HEK293 (cell line): ENCODE results near the gene FXYD3.

Source experiments
- GFI1B ChIP-seq: fragments of 450-650 bp; formaldehyde crosslinking; IDR thresholded peaks from 2 replicates; pipeline ENCODE4 v1.5.1; 2016; ENCODE audit warnings: missing biosample characterization, missing genetic modification characterization
- GLIS2 ChIP-seq: fragments of 450-650 bp; formaldehyde crosslinking; IDR thresholded peaks from 2 replicates; pipeline ENCODE4 v1.5.1; 2016; ENCODE audit warnings: missing biosample characterization, missing genetic modification characterization
- IKZF3 ChIP-seq: fragments of 450-650 bp; IDR thresholded peaks from 2 replicates; pipeline ENCODE4 v1.5.0; 2018; ENCODE audit warnings: missing biosample characterization, mild to moderate bottlenecking, missing genetic modification characterization, moderate library complexity
- KLF8 ChIP-seq: fragments of 450-650 bp; formaldehyde crosslinking; IDR thresholded peaks from 2 replicates; pipeline ENCODE4 v1.5.1; 2016; ENCODE audit warnings: missing biosample characterization, missing genetic modification characterization
- MEIS1 ChIP-seq: sonication (generic); formaldehyde crosslinking; IDR thresholded peaks from 2 replicates; pipeline ENCODE4 v1.8.1; 2022; ENCODE audit warnings: missing genetic modification reagents, mild to moderate bottlenecking, borderline replicate concordance
- OVOL3 ChIP-seq: fragments of 450-650 bp; formaldehyde crosslinking; IDR thresholded peaks from 2 replicates; pipeline ENCODE4 v1.5.1; 2016; ENCODE audit warnings: missing biosample characterization, missing genetic modification characterization
- SCRT2 ChIP-seq: fragments of 450-650 bp; formaldehyde crosslinking; IDR thresholded peaks from 2 replicates; pipeline ENCODE4 v1.5.1; 2016; ENCODE audit warnings: missing biosample characterization, missing genetic modification characterization
- SP7 ChIP-seq: fragments of 450-650 bp; formaldehyde crosslinking; IDR thresholded peaks from 2 replicates; pipeline ENCODE4 v1.5.1; 2016; ENCODE audit warnings: missing biosample characterization, missing genetic modification characterization
- TSHZ1 ChIP-seq: fragments of 450-650 bp; formaldehyde crosslinking; IDR thresholded peaks from 2 replicates; pipeline ENCODE4 v1.5.1; 2016; ENCODE audit warnings: missing biosample characterization, missing genetic modification characterization, borderline replicate concordance
- ZBTB21 ChIP-seq: fragments of 450-650 bp; formaldehyde crosslinking; IDR thresholded peaks from 2 replicates; pipeline ENCODE4 v1.5.1; 2017; ENCODE audit warnings: missing biosample characterization, missing genetic modification characterization
- ZBTB48 ChIP-seq: fragments of 450-650 bp; formaldehyde crosslinking; IDR thresholded peaks from 2 replicates; pipeline ENCODE4 v1.5.1; 2016; ENCODE audit warnings: missing biosample characterization, missing genetic modification characterization
- ZNF10 ChIP-seq: fragments of 450-650 bp; formaldehyde crosslinking; IDR thresholded peaks from 2 replicates; pipeline ENCODE4 v1.5.1; 2017; ENCODE audit warnings: missing biosample characterization, missing genetic modification characterization
- ZNF114 ChIP-seq: fragments of 450-650 bp; formaldehyde crosslinking; IDR thresholded peaks from 2 replicates; pipeline ENCODE4 v1.5.0; 2017; ENCODE audit warnings: missing biosample characterization, missing genetic modification characterization
- ZNF248 ChIP-seq: fragments of 450-650 bp; formaldehyde crosslinking; IDR thresholded peaks from 2 replicates; pipeline ENCODE4 v1.5.1; 2017; ENCODE audit warnings: missing biosample characterization, missing genetic modification characterization
- ZNF335 ChIP-seq: fragments of 450-650 bp; formaldehyde crosslinking; conservative IDR thresholded peaks from 2 replicates; pipeline ENCODE4 v1.5.1; 2016; ENCODE audit warnings: missing biosample characterization, missing genetic modification characterization
- ZNF350 ChIP-seq: fragments of 450-650 bp; formaldehyde crosslinking; IDR thresholded peaks from 2 replicates; pipeline ENCODE4 v1.5.0; 2017; ENCODE audit warnings: missing biosample characterization, mild to moderate bottlenecking, missing genetic modification characterization
- ZNF354C ChIP-seq: fragments of 450-650 bp; formaldehyde crosslinking; IDR thresholded peaks from 2 replicates; pipeline ENCODE4 v1.5.1; 2016; ENCODE audit warnings: missing biosample characterization, missing genetic modification characterization, low read depth, borderline replicate concordance
- ZNF366 ChIP-seq: fragments of 450-650 bp; formaldehyde crosslinking; conservative IDR thresholded peaks from 2 replicates; pipeline ENCODE4 v1.5.1; 2016; ENCODE audit warnings: missing biosample characterization, missing genetic modification characterization
- ZNF37A ChIP-seq: fragments of 450-650 bp; IDR thresholded peaks from 2 replicates; pipeline ENCODE4 v1.5.1; 2018; ENCODE audit warnings: missing biosample characterization, missing genetic modification characterization
- ZNF394 ChIP-seq: fragments of 450-650 bp; formaldehyde crosslinking; IDR thresholded peaks from 2 replicates; pipeline ENCODE4 v1.5.1; 2016; ENCODE audit warnings: missing biosample characterization, missing genetic modification characterization, mild to moderate bottlenecking, moderate library complexity, borderline replicate concordance
- ZNF433 ChIP-seq: fragments of 450-650 bp; formaldehyde crosslinking; IDR thresholded peaks from 2 replicates; pipeline ENCODE4 v1.5.1; 2016; ENCODE audit warnings: missing biosample characterization, missing genetic modification characterization, low read depth
- ZNF449 ChIP-seq: fragments of 450-650 bp; formaldehyde crosslinking; IDR thresholded peaks from 2 replicates; pipeline ENCODE4 v1.5.1; 2017; ENCODE audit warnings: missing biosample characterization, mild to moderate bottlenecking, missing genetic modification characterization, moderate library complexity
- ZNF514 ChIP-seq: fragments of 450-650 bp; formaldehyde crosslinking; IDR thresholded peaks from 2 replicates; pipeline ENCODE4 v1.5.1; 2016; ENCODE audit warnings: missing biosample characterization, missing genetic modification characterization
- ZNF561 ChIP-seq: fragments of 450-650 bp; IDR thresholded peaks from 2 replicates; pipeline ENCODE4 v1.5.1; 2018; ENCODE audit warnings: missing biosample characterization, missing genetic modification characterization, borderline replicate concordance
- ZNF639 ChIP-seq: fragments of 450-650 bp; formaldehyde crosslinking; IDR thresholded peaks from 2 replicates; pipeline ENCODE4 v1.5.1; 2016; ENCODE audit warnings: missing biosample characterization, missing genetic modification characterization
- ZNF660 ChIP-seq: fragments of 450-650 bp; IDR thresholded peaks from 2 replicates; pipeline ENCODE4 v1.5.1; 2018; ENCODE audit warnings: missing biosample characterization, mild to moderate bottlenecking, missing genetic modification characterization
- ZNF677 ChIP-seq: fragments of 450-650 bp; IDR thresholded peaks from 2 replicates; pipeline ENCODE4 v1.5.0; 2018; ENCODE audit warnings: missing biosample characterization, mild to moderate bottlenecking, missing genetic modification characterization, moderate library complexity
- ZNF701 ChIP-seq: fragments of 450-650 bp; formaldehyde crosslinking; IDR thresholded peaks from 2 replicates; pipeline ENCODE4 v1.5.1; 2016; ENCODE audit warnings: missing biosample characterization, missing genetic modification characterization
- ZNF747 ChIP-seq: fragments of 450-650 bp; formaldehyde crosslinking; IDR thresholded peaks from 2 replicates; pipeline ENCODE4 v1.5.1; 2016; ENCODE audit warnings: missing biosample characterization, missing genetic modification characterization
- ZNF776 ChIP-seq: fragments of 450-650 bp; formaldehyde crosslinking; IDR thresholded peaks from 2 replicates; pipeline ENCODE4 v1.5.0; 2017; ENCODE audit warnings: missing biosample characterization, missing genetic modification characterization, borderline replicate concordance
- ZNF777 ChIP-seq: fragments of 450-650 bp; formaldehyde crosslinking; IDR thresholded peaks from 2 replicates; pipeline ENCODE4 v1.5.1; 2017; ENCODE audit warnings: missing biosample characterization, missing genetic modification characterization, borderline replicate concordance
- ZNF785 ChIP-seq: fragments of 450-650 bp; formaldehyde crosslinking; IDR thresholded peaks from 2 replicates; pipeline ENCODE4 v1.5.1; 2016; ENCODE audit warnings: missing biosample characterization, missing genetic modification characterization
- ZSCAN18 ChIP-seq: fragments of 450-650 bp; formaldehyde crosslinking; IDR thresholded peaks from 2 replicates; pipeline ENCODE4 v1.5.1; 2016; ENCODE audit warnings: missing biosample characterization, missing genetic modification characterization
- ZSCAN23 ChIP-seq: fragments of 450-650 bp; formaldehyde crosslinking; IDR thresholded peaks from 2 replicates; pipeline ENCODE4 v1.5.1; 2016; ENCODE audit warnings: missing biosample characterization, missing genetic modification characterization

The FXYD3 gene

GRCh38 chr19:35105411-35106290 is 10.0 kb upstream of the FXYD3 start (continued):
- TF ChIP-seq ZSCAN23 (tag by site-specific recombination), result no peak
- no peak for TF ChIP-seq OVOL3 (tag by site-specific recombination)
- no peak for TF ChIP-seq ZNF335 (tag by site-specific recombination)
- TF ChIP-seq SCRT2 (tag by site-specific recombination), result no peak
- peak; percentile 81; the same call in 1 of the 2 replicates for TF ChIP-seq ZNF785 (tag by site-specific recombination)
- TF ChIP-seq ZNF248, result peak; percentile 29; the same call in 1 of the 2 replicates
- no peak for TF ChIP-seq TSHZ1
- no peak for TF ChIP-seq ZNF561 (tag by site-specific recombination)
- 0 out of 2 replicates have a peak, but pooled peaks have one; percentile 10 for TF ChIP-seq ZSCAN18 (tag by site-specific recombination)
- no peak for TF ChIP-seq ZNF639 (tag by site-specific recombination)
- no peak for TF ChIP-seq ZNF37A (tag by site-specific recombination)
- TF ChIP-seq ZNF114 (tag by site-specific recombination), result no peak
- peak; percentile 63 for TF ChIP-seq ZNF776 (tag by site-specific recombination)
- TF ChIP-seq IKZF3 (tag by site-specific recombination), result no peak
- no peak for TF ChIP-seq ZNF677 (tag by site-specific recombination)
- no peak for TF ChIP-seq GFI1B (tag by site-specific recombination)
- peak; percentile 45; the same call in 1 of the 2 replicates for TF ChIP-seq ZBTB48
- no peak for TF ChIP-seq ZNF10 (tag by site-specific recombination)
- TF ChIP-seq ZNF449 (tag by site-specific recombination), result no peak; the same call in 1 of the 2 replicates
- TF ChIP-seq ZNF701 (tag by site-specific recombination), result no peak
- TF ChIP-seq ZNF394 (tag by site-specific recombination), result no peak
- TF ChIP-seq ZNF777 (tag by site-specific recombination), result peak; percentile 41; the same call in 1 of the 2 replicates
- no peak for TF ChIP-seq KLF8
- TF ChIP-seq GLIS2 (tag by site-specific recombination), result no peak
- TF ChIP-seq SP7 (tag by site-specific recombination), result no peak
- TF ChIP-seq ZBTB21 (tag by site-specific recombination), result no peak
- TF ChIP-seq ZNF433 (tag by site-specific recombination), result no peak
- no peak for TF ChIP-seq ZNF660 (tag by site-specific recombination)
- 0 out of 2 replicates have a peak, but pooled peaks have one; percentile 39 for TF ChIP-seq ZNF747
- no peak for TF ChIP-seq MEIS1 (CRISPR knock-in tag)
- TF ChIP-seq ZNF350, result no peak
- TF ChIP-seq ZNF514 (tag by site-specific recombination), result no peak; the same call in 1 of the 2 replicates
- peak; percentile 8; the same call in 1 of the 2 replicates for TF ChIP-seq ZNF354C (tag by site-specific recombination)
- TF ChIP-seq ZNF366, result no peak
